Measurements from ENCODE around the gene ZSCAN10.
"Not testable (repeated sequence)": the region's sequence is repeated elsewhere in the genome, so short reads cannot be mapped to it uniquely, and the experiment has no call there.

The ZSCAN10 gene

DNA sequence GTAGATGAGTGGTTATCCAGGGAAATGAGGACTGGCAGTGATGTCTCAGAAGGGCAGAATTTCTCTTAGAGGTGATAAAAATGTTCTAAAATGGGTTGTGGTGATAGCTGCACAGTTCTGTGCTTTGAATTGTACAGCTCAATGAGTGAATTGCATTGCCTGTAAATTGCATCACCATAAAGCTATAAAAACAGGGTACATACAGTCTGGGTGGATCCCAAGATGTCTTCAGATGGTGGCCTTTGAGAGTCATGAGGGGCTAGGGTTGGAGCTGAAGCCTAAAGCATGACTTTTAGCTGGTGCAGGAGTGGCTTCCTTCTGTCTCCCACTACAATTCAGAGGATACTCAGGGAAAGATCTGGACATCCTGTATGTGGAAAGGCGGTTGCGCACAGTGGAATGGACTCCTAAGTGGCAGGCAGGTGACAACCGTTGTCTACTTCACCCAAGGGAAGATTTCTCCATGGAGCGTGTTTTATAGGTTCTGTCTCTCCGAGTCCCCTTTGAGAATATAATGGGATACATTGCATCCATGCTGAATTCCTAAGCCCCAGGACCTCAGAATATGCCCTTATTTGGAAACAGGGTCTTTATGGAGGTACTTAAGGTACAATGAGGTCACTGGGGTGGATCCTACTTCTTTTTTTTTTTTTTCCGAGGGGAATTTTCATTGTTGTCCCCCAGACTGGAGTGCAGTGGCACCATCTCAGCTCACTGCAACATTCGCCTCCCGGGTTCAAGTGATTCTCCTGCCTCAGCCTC, 35.3 kb downstream of the ZSCAN10 start:
- no peak for DNase-seq (ENCODE audit: low read depth)

DNA sequence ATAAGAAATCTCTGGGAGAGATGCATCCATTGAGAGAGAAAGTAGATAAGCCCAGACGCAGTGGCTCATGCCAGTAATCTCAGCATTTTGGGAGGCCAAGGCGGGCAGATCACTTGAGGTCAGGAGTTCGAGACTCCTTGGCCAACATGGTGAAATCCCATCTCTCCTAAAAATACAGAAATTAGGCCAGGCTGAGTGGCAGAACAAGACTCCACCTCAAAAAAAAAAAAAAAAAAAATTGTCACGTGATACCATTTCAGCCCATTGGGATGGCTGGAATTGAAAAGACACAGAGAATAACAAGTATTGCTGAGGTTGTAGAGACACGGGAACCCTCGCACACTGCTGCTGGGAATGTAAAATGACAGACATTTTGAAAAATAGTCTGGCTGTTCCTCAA, 36.5 kb downstream of the ZSCAN10 start:
- no peak for DNase-seq (ENCODE audit: low read depth)

DNA sequence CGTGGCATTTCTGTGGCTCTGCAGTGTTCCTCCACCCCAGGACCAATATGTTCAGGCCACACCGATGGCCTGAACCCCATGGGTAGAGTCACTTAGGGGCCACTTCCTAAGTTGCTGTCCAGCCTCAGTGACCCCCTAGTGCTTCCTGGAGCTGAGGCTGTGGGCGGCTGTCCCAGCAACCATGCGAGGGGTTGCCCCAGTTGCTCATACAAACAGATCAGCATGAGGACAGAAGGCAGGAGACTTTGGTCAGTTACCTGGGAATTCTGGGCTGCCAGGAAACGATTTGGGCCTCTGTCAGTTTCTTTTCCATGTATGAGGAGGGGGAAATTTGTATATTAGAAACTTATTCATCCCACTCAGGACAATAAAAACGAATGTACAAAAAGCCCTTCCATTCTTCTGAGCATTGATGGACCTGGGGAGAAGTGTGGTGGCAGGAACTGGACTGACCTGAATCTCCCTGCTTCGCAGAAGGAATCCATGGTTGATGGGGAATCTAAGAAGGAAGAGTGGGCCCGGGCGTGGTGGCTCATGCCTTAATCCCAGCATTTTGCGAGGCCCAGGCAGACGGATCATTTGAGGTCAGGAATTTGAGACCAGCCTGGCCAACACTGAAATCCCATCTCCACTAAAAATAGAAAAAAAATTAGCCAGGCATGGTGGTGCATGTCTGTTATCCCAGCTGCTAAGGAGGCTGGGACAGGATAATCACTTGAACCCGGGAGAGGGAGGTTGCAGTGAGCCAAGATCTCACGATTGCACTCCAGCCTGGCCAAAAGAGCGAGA, 38.6 kb downstream of the ZSCAN10 start:
- DNase-seq (ENCODE audit: low read depth): no peak

DNA sequence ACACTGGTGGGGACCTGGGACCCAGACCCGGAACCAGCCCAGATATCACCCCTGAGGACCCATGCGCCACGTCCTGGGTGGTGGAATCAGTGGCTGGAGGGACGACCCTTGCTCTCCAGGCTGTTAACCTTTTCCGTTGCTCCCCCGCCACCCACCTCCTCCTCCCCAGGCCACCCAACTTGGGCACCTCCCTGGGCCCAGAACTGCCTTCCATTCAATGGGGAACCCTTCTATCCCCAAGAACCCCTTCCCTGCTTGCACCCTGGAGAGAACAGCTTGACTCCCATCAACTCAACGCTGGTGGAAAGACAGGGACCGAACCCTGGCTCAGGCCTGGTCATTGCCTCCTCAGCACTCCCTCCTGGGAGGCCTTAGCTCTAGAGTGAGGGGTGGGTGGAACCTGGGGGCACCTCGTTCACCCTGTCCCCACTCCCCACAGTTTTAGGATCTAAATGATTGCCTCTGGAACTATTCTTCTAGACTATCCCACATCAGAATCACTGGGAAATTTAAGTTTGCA, 39.3 kb downstream of the ZSCAN10 start:
- no peak for DNase-seq (ENCODE audit: low read depth)

DNA sequence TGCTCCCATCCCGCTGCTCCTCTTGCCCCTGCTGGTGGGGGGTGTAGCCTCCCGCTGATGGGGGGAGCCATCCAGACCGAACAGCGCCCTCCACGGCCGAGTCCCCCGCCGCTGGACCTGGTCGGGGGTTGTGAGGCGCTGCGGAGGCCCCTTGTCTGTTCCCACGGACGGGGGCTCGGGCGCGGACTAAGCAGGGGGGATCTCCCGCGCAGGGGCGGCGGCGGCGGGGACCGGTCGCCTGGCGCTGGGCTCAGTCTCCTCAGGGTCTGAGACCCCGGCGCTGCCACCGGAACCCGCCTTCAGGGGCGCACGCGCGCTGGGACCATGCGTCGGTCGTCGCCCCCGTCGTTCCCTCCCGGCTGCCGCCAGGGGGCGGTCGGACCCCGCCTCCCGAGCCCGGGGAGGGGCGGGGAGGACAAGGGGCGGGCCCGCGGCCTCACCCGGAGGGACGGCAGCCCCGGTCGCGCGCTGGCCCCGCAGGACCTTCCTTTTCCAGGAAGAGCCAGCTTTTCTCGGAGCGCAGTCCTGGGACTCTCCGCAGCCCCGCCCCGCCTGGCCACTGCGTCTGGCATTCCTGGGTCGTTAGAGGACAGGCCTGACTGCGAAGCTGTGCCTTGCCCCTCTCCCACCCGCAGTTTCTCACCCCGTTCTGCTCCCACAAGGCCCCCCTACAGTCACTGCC, 39.9 kb downstream of the ZSCAN10 start:
- peak; percentile 46 for DNase-seq (ENCODE audit: low read depth)

DNA sequence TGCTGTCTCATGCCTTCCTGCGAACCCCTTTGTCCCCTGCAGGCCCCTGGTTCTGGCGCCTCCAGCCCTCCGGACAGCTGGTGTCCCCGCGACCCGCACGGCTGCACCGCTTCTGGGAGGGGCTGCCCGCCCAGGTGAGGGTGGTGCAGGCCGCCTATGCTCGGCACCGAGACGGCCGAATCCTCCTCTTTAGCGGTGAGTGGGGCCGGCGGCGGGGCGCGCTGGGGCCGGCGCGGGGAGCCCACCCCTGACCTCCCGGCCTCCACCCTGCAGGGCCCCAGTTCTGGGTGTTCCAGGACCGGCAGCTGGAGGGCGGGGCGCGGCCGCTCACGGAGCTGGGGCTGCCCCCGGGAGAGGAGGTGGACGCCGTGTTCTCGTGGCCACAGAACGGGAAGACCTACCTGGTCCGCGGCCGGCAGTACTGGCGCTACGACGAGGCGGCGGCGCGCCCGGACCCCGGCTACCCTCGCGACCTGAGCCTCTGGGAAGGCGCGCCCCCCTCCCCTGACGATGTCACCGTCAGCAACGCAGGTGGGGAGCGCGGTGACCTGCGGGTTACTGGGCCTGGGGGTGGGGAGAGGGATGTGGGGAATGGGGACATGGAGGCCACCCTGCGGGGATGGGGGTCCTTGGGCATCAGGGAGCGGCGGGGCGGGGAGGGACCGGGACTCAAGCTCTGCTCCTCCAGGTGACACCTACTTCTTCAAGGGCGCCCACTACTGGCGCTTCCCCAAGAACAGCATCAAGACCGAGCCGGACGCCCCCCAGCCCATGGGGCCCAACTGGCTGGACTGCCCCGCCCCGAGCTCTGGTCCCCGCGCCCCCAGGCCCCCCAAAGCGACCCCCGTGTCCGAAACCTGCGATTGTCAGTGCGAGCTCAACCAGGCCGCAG, 40.7 kb downstream of the ZSCAN10 start:
- DNase-seq (ENCODE audit: low read depth): no peak

DNA sequence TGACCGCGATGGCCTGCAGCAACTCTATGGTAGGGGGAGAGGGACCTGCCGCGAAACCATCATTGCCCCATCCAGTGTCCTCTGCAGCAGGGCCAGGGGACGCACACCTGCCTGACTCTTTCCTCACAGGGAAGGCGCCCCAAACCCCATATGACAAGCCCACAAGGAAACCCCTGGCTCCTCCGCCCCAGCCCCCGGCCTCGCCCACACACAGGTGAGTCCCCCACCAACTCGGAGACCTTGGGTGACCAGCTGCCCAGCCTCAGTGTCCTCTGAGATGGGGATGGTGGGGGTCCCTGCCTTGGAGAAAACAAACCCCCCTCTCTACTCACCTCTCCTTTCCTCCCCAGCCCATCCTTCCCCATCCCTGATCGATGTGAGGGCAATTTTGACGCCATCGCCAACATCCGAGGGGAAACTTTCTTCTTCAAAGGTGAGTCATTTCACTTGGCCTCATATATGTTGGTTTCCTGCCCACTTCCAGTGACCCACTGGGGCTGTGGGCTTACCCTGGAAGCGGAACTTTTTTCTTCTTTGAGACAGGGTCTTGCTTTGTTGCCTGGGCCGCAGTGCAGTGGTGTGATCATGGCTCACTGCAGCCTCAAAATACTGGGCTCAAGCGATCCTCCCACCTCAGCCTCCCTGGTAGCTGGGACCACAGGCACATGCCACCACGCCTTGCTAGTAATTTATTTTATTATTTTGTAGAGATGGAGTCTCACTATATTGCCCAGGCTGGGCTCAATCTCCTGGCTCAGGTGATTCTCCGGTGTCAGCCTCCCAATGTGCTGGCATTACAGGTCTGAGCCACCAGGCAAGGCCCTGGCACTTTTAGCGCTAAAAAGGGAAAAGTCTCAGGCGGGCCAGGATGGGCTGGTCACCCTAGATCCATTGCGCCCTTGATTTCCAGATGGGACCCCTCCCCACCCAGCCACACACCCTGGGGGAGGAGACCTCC, 41.6 kb downstream of the ZSCAN10 start:
- no peak for DNase-seq (ENCODE audit: low read depth)

DNA sequence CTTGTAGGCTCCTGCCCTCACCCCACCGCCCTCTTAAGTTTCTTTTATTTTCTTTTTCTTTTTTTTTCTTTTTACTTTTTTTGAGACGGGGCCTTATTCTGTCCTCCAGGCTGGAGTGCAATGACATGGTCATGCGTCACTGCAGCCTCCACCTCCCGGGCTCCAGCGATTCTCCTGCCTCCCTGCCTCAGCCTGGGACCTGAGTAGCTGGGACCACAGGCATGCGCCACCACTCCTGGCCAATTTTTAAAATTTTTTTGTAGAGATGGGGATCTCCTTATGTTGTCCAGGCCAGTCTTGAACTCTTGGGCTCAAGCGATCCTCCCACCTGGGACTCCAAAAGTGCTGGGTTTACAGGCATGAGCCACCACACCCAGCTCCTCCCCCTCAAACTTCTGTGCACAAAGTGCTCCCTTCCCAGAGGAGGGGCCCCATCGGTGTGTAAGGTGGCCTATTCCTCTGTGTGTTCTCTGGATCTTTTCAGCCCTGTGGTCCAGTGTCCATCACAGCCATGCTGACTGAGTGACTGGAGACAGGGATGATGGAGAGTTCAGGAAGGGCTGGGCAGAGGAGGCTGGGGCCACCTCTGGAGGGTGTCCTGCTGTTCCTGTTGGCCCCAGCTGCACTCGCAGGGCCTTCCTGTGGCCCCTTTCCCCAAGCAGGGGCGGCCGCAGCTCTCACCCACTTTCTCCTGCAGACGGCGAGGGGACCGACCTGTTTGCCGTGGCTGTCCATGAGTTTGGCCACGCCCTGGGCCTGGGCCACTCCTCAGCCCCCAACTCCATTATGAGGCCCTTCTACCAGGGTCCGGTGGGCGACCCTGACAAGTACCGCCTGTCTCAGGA, 42.5 kb downstream of the ZSCAN10 start:
- DNase-seq (ENCODE audit: low read depth): no peak

DNA sequence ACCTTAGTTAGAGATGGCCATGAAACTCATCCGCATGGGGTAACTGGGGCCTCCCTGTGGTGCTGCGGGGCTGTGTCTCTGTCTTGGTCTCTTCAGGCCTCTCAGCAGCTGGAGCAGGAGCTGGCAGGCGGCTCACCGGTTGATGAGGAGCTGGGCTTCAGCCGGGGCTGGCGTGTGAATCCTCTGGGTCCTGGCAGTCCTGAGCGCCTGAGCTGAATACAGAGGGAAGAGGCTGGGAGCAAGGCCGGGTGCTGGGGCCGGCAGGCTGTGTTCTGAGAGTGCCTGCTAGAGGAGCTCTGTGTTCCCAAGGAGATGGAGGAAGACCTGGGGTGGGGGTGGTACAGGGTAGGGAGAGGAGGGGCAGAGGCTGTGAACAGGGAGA, 43.4 kb downstream of the ZSCAN10 start:
- not testable (repeated sequence) for DNase-seq (ENCODE audit: low read depth)

DNA sequence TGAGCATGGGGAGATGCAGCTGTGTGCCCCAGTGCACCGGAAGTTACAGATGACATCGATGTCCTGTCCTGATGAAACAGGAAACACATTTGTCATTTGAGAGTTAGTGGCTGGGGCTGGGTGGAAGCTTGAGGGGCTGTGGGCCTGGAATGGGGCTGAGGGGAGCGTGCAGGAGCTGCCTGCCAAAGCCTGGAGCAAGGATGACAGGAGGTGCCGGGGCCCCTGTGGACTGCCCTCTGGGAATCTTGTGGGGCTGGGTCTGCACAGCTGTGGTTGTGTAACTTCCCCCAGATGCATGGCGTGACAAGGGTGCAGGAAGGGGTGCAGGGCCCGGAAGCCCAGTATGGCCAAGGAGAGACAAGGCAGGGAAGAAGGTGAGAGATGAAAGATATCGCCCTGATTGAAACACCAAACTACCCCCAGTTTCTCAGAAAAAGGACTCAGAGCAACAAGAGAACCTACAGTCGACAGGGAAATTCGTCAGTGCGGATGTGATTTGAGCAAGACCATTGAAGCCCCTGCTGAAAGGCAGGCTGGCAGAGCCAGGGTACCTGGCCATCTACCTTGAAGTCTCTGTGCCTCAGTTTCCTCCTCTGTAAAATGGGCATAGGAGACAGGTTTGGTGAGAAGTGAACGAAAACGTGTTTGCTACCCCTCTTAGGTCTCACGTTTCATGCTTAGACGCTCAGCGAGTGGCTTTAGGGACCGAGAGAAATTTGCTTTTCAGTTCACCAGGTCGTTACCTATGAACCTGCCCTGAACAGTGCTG, 43.9 kb downstream of the ZSCAN10 start:
- DNase-seq (ENCODE audit: low read depth): no peak

DNA sequence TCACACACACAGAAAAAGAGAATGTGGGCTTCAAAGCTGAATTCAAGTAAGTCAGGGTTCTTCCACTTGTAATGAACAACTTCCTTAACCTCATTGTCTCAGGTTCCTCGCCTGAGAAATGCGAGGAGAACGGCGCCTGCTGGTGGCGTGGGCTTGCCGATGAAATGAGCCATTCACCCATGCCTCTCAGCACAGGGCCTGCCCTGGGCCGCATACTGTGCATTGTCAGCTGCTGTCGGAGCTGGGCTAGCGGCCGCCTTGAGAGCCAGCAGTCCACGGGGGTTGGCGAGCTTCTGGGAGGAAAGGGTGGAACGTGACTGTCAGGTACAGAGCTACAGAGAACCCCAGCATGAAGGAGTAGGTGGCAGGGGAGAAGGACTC, 45.8 kb downstream of the ZSCAN10 start:
- DNase-seq (ENCODE audit: low read depth): not testable (repeated sequence)

DNA sequence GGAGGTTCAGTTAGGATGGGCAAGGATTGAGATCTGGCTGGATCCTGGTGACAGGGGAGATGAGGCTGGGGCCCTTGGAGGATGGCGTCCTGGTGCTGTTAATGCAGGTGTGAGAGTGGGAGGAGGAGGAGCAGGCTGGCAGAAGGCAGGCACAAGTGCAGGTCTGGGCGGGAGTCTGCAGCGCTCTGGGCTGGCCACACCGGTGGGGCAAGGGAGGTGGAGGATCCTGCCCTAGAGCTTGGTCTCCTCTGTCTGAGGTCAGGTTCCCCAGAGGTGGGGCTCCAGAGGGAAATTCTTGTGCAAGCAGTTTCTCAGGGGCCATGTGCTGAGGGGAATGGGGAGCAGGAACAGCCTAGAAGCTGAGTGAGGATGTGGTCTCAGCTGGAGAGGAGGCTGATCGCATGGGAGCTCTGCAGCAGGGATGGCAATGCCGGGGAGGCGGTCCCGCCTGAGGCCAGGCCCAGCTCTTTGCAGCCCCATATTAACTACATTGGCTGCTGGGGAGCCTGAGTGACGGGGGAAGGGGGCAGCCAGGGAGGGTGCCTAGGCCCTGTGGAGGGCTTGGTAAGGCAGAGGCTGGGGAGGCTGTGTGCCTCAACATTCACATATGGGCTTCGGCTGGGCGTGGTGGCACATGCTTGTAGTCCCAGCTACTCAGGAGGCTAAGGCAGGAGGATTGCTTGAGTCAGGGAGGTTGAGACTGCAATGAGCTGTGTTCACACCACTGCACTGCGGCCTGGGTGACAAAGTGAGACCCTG, 46.3 kb downstream of the ZSCAN10 start:
- not testable (repeated sequence) for DNase-seq (ENCODE audit: low read depth)

DNA sequence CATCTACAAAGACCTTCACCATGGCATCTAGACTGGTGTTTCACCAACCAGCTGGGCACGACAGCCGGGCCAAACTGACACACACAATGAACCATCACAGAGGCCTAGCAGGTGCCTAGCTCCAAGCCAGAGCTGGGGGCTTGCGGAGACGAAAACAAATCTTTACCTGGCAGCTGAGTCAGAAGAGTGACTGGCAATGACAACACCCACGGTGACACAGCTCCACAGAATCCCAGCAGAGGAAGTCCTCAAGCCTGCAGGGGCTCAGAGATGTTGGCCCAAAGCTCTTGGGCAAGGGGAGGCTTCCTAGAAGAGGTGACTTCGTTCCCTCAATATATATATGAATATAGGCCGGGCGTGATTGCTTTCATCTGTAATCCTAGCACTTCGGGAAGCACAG, 47.6 kb downstream of the ZSCAN10 start:
- no peak for DNase-seq (ENCODE audit: low read depth)

DNA sequence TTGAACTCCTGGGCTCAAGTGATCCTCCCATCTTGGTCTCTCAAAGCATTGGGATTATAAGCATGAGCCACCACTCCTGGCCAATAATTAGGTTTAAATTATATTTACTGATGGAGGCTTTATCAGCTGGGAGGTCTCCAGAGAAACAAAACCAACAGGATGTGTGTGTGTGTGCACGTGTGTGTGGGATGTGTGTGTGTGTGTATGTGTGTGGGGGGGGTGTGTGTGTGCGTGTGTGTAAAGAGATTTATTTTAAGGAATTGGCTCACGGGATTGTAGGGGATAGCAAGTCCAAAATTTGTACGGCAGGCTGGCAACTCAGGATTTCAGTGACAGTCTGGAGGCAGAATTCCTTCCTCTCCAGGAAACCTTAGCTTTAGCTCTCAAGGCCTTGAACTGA, 48.1 kb downstream of the ZSCAN10 start:
- no peak for DNase-seq (ENCODE audit: low read depth)

DNA sequence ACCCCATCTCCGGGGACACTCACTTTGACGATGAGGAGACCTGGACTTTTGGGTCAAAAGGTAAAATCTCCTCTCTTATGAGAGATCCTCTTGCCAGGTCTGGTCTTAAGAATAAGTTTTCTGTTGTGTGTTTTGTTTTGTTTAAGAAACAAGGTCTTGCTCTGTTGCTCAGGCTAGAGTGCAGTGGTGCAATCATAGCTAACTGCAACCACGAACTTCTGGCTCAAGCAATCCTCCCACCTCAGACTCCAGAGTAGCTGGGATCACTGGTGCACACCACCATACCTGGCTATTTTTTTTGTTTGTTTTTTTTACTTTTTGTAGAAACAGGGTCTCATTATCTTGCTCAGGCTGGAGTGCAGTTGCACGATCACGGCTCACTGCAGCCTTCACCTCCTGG, 48.6 kb downstream of the ZSCAN10 start:
- no peak for DNase-seq (ENCODE audit: low read depth)

DNA sequence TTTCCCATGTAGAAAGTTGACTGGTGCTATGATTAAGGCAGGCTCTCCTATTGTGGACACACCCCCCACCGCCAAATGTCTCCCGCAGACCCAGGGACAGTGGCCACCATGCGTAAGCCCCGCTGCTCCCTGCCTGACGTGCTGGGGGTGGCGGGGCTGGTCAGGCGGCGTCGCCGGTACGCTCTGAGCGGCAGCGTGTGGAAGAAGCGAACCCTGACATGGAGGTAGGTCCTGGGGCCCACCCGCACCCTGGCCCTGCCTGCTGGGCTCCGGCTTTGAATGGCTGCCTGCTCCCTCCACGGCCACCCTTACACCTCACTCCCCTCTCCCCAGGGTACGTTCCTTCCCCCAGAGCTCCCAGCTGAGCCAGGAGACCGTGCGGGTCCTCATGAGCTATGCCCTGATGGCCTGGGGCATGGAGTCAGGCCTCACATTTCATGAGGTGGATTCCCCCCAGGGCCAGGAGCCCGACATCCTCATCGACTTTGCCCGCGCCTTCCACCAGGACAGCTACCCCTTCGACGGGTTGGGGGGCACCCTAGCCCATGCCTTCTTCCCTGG, 49.1 kb downstream of the ZSCAN10 start:
- no peak for DNase-seq (ENCODE audit: low read depth)

DNA sequence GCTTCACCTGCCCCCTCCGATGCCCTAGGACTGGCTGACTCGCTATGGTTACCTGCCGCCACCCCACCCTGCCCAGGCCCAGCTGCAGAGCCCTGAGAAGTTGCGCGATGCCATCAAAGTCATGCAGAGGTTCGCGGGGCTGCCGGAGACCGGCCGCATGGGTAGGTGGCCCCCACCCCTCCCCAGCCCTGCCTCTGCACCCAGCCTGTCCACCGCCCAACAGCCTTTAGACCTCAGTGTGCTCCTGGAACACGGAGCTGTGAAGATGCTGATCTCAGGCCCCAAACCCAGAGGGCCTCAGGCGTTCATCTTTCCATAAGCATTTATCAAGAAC, 51.7 kb downstream of the ZSCAN10 start:
- DNase-seq (ENCODE audit: low read depth): no peak

Data from HS-5 (cell line).